Measurements from ENCODE around the gene MSS51.

DNA sequence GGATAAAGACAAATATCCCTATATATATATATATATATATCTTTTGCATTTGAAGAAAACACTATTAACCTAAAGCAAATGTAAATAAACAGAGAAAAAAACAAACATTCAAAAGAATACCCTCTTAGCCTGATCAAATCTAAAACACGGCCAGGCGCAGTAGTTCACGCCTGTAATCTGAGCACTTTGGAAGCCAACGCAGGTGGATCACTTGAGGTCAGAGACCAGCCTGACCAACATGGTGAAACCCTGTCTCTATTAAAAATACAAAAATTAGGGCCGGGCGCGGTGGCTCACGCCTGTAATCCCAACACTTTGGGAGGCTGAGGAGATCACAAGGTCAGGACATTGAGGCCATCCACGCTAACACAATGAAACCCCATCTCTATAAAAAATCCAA, 28.7 kb downstream of the MSS51 start:
- TF ChIP-seq, protein P1, sequence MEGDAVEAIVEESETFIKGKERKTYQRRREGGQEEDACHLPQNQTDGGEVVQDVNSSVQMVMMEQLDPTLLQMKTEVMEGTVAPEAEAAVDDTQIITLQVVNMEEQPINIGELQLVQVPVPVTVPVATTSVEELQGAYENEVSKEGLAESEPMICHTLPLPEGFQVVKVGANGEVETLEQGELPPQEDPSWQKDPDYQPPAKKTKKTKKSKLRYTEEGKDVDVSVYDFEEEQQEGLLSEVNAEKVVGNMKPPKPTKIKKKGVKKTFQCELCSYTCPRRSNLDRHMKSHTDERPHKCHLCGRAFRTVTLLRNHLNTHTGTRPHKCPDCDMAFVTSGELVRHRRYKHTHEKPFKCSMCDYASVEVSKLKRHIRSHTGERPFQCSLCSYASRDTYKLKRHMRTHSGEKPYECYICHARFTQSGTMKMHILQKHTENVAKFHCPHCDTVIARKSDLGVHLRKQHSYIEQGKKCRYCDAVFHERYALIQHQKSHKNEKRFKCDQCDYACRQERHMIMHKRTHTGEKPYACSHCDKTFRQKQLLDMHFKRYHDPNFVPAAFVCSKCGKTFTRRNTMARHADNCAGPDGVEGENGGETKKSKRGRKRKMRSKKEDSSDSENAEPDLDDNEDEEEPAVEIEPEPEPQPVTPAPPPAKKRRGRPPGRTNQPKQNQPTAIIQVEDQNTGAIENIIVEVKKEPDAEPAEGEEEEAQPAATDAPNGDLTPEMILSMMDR (IDR thresholded peaks at IDR 0.05; ENCODE audit: extremely low read depth in 1 of 2, insufficient read depth in 1 of 2, low read depth in 1 of 2, low read length in 2 of 2): no peak
- TF ChIP-seq MYC (IDR thresholded peaks at IDR 0.05; ENCODE audit: low read depth, low read length) (no peak), POLR2AphosphoS5 (IDR thresholded peaks at IDR 0.05; ENCODE audit: insufficient read depth, low read depth, low read length) (no peak), GATA2 (IDR thresholded peaks at IDR 0.05; ENCODE audit: insufficient read depth, insufficient read length, low read depth, low read length) (no peak), POLR2A (IDR thresholded peaks at IDR 0.05; ENCODE audit: low read depth, low read length) (no peak), EZH2 (IDR thresholded peaks at IDR 0.05; ENCODE audit: borderline replicate concordance, low read depth, low read length, severe bottlenecking) (no peak), FOS (IDR thresholded peaks at IDR 0.05; ENCODE audit: borderline replicate concordance, insufficient read depth, low read length) (no peak)
- TF ChIP-seq, protein P2, sequence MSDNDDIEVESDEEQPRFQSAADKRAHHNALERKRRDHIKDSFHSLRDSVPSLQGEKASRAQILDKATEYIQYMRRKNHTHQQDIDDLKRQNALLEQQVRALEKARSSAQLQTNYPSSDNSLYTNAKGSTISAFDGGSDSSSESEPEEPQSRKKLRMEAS (IDR thresholded peaks at IDR 0.05; ENCODE audit: insufficient read depth, insufficient read length): no peak
